ENCODE results near the gene VPS26B.
"Not testable (repeated sequence)": the region's sequence is repeated elsewhere in the genome, so short reads cannot be mapped to it uniquely, and the experiment has no call there.

VPS26B gene

GRCh38 chr11:134231958-134232659 is 7.6 kb downstream of the VPS26B start:
- ATAC-seq (no peak), DNase-seq (no peak)

GRCh38 chr11:134233729-134234179 is 9.3 kb downstream of the VPS26B start:
- DNase-seq: no peak
- no peak for ATAC-seq

GRCh38 chr11:134235399-134235798 is 10.9 kb downstream of the VPS26B start:
- no peak for DNase-seq

GRCh38 chr11:134236834-134237556 is 12.5 kb downstream of the VPS26B start:
- DNase-seq (no peak), ATAC-seq (no peak)

More at GRCh38 chr11:134235399-134235798, 10.9 kb downstream of the VPS26B start:
- no peak for ATAC-seq

- DNase-seq (no peak), ATAC-seq (no peak)
Observed at GRCh38 chr11:134237557-134237922, 13.1 kb downstream of the VPS26B start.

DNA sequence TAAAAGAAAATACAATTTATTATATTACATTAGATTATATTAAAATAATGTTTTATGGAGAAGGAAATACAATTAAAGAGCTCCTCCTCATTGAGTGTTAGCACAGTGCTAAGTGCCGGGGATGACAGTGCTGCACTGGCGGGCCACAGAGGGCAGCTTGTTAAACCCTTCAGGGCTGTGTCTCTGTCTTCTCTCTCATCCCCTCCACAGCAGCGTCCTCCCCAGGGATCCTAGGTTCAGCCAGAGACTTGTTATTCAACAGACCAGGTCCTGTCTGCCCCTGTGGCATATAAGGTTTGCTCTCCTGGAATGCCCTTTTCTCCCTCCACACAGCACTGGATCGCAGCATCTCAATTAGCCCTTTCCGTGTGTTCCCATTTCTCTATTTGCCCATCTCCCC is 14.5 kb downstream of the VPS26B start:
- no peak for DNase-seq
- ATAC-seq: no peak

GRCh38 chr11:134240592-134240991 is 16.1 kb downstream of the VPS26B start:
- DNase-seq (no peak), ATAC-seq (no peak)

- no peak for ATAC-seq
- DNase-seq: no peak
Observed at GRCh38 chr11:134242376-134242775, 17.9 kb downstream of the VPS26B start.

GRCh38 chr11:134243913-134244312 is 19.4 kb downstream of the VPS26B start:
- no peak for ATAC-seq
- DNase-seq: no peak

DNA sequence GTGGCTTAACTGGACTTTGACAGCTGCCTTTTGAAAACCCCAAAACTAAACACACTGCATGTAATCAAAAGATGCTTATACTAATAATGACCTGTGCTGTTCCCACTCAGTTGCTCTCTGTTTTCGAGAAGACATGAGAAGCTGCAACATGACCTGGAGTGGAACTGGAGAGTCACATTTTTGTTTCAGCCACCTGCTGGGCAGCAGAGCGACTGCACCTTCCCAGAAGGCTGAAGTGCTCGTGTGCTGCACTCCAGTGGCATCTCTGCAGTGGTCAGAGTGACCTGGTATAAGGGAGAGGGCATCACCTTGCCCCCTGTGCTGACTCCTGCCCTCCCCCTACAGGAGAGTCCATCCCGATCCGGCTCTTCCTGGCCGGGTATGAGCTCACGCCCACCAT is 20.1 kb downstream of the VPS26B start:
- ATAC-seq: peak; percentile 37
- no peak for DNase-seq

- ATAC-seq (no peak), DNase-seq (no peak)
Observed at GRCh38 chr11:134245434-134245833, 21.0 kb downstream of the VPS26B start.

GRCh38 chr11:134246100-134246499 is 21.6 kb downstream of the VPS26B start:
- ATAC-seq (no peak), DNase-seq (no peak)

DNA sequence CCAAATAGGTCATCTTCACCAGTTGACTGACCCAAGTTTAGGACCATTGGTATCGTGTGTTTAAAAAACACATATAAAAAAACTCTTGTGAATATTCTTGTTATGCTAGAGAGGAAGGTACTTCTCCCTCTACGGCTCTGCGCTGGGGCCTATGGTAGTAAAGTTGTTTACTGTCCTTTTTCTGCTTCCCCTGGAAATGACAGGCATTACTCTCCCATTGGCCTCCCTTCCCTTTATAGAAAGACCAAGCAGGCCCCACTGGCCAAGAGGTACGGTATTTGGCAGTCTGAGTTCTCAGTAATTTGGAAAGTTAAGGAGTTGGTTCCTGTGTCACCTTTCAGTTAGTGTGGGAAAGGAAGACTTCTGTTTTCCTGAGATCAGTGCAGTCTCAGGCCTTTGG is 22.2 kb downstream of the VPS26B start:
- DNase-seq (no peak), ATAC-seq (no peak)

- DNase-seq (no peak), ATAC-seq (no peak)
Observed at GRCh38 chr11:134248910-134249480, 24.5 kb downstream of the VPS26B start.

DNA sequence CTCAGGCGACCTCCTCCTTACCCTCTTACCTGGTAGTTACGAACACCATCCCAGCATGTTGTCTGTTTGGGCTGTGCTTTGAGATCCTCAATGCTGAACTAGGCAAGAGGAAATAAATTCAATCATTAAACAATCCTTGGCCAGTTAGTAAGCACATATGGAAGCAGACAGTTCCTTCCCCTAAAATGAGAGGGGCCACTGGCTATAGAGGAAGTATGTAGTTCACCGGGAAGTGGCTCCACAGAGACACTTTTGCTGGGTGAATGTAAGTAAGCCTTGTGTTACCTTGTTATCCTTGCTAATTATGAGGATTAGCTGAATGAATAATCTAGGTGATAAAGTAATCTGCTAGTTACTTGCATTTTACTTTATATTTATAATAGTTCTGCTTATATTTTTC is 25.8 kb downstream of the VPS26B start:
- ATAC-seq (no peak), DNase-seq (no peak)

- DNase-seq: no peak
- ATAC-seq: no peak
Observed at GRCh38 chr11:134250675-134251074, 26.2 kb downstream of the VPS26B start.

DNA sequence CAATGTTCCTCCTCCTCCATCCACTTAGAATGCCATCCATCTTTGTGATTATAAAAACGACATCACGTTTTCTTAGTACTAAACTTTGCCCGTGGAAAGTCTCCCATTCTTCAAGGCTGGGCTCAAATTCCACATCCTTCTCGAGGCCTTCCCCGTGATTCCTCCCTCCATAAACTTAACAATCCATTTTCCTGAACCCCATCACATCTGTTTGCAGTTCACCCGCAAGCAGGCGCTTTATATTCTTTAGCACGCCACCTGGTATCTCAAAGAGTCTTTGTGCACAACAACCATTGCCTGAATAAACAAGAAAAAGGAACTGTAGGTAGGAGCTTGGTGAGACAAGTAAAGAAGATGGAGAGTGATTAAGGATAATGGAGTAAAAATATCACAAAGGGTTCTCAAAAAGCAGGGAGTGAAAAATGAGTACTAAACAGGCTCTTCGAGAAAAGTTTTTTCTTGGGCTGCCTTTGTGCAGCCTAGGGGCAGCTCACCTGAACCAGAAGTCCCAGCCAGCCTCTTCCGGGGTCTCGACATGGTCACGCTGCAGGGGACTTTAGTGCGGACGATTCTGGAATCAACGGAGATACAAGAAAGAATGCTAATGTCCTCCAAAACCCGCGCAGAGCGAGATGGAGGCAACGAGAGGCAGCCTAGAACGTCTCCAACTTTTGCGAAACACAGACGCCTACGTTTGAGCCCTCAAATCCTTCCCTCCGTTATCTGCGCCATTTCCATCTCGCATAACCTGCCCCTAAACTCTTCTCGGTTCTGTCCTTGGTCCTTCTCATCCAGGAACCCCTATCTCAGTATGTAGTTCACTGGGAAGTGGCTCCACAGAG is 28.1 kb downstream of the VPS26B start:
- ATAC-seq (peak; percentile 14), DNase-seq (peak; percentile 36)

DNA sequence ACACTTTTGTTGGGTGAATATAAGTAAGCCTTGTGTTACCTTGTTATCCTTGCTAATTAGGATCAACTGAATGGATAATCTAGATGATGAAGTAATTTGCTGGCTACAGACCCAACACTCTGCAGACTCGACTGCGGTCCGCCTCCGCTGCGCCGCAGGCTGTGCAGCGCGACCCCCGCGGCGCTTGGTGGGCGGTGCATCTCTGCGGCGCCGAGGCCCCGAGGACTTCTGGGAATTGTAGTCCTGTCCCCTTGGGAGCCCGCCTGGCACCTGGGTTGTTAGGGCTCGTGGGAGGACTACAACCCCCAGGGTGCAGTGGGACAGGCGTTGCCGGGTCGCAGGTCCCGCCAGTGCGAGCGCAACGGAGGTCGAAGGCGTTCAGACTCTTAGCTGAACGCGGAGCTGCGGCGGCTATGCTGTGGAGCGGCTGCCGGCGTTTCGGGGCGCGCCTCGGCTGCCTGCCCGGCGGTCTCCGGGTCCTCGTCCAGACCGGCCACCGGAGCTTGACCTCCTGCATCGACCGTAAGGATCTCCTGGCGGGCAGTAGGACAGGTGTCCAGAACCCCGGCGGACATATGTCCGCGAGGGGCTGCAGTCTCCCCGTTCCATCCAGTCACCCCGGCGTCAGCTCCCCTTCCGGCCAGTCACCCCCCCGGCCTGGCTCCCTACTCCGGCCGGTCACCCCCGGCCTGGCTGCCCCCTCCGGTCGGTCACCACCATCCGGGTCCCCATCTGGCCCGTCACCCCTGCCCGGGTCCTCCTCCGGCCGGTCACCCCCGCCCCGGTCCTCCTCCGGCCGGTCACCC is 28.9 kb downstream of the VPS26B start, which contains the start of the genes ACAD8 and THYN1:
TSS of gene ACAD8 (plus strand) at position 381 of the 806 bp plus-strand sequence. CDS start at position 414, 33 bp downstream.
TSS of gene THYN1 (minus strand) at position 165 of the 806 bp plus-strand sequence. CDS start 470 bp downstream, outside the sequence.
- ATAC-seq (peak; percentile 100), DNase-seq (peak; percentile 93)

DNA sequence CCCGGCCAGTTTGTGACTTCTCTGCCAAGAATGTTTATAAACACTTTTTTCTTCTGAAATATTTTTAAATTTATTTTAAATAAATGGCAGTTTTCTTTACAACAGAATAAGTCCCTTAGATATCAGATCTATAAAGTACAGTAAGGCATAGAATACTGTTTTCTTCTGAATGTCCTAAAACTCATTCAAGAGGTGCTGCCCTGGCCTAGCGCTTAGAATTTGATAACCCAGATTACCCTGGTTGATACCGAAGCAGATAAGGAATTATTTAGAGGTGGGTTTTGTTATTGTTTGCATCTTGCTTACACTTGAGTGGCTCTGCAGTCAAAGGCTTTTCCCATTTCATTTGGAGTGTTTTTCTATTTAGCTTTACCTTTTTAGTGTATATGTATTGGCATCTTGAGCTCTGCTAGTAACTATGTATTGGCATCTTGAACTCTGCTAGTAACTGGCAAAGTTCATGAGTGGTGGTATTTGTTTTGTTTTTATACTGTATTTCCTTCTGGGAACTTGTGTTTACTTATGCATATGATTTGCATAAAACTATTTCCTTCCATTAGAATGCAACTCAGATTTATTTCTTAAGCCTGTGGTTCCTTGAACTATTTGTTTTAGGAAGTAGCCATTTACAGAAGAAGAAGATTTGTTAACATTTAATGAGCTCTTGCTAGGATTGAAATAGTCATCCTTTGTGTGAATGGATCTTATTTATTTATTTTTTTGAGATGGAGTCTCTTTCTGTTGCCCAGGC is 30.1 kb downstream of the VPS26B start:
- DNase-seq (no peak), ATAC-seq (no peak)

- ATAC-seq, DNase-seq: not testable (repeated sequence)
Observed at GRCh38 chr11:134255184-134255561, 30.7 kb downstream of the VPS26B start.

DNA sequence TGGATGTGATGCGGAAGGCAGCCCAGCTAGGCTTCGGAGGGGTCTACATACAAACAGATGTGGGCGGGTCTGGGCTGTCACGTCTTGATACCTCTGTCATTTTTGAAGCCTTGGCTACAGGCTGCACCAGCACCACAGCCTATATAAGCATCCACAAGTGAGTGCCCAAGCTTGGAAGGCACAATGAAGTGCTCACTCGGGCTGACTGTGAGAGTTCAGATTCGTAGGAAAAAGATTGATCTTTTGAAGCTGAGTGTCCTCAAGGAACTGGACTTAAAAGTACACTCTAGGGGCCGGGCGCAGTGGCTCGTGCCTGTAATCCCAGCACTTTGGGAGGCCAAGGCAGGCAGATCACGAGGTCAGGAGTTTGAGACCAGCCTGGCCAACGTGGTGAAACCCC is 32.6 kb downstream of the VPS26B start:
- DNase-seq (no peak), ATAC-seq (no peak)
